ENCODE data around the gene CBX2.

- TF ChIP-seq REST (IDR thresholded peaks at IDR 0.05; ENCODE audit: insufficient replicate concordance, low read depth) (no peak), POLR2AphosphoS5 (IDR thresholded peaks at IDR 0.05; ENCODE audit: low read depth) (no peak), GABPA (IDR thresholded peaks at IDR 0.05; ENCODE audit: low read depth) (no peak), SPI1 (IDR thresholded peaks at IDR 0.05; ENCODE audit: borderline replicate concordance, low read depth) (no peak)
- TF ChIP-seq, protein P1, sequence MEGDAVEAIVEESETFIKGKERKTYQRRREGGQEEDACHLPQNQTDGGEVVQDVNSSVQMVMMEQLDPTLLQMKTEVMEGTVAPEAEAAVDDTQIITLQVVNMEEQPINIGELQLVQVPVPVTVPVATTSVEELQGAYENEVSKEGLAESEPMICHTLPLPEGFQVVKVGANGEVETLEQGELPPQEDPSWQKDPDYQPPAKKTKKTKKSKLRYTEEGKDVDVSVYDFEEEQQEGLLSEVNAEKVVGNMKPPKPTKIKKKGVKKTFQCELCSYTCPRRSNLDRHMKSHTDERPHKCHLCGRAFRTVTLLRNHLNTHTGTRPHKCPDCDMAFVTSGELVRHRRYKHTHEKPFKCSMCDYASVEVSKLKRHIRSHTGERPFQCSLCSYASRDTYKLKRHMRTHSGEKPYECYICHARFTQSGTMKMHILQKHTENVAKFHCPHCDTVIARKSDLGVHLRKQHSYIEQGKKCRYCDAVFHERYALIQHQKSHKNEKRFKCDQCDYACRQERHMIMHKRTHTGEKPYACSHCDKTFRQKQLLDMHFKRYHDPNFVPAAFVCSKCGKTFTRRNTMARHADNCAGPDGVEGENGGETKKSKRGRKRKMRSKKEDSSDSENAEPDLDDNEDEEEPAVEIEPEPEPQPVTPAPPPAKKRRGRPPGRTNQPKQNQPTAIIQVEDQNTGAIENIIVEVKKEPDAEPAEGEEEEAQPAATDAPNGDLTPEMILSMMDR (IDR thresholded peaks at IDR 0.05; ENCODE audit: insufficient read depth, low read length): no peak
Measured at GRCh38 chr17:79765708-79766107, 12.2 kb upstream of the CBX2 start.

Data from HL-60 (cell line).